Transverse colon (tissue), 4 donors: ENCODE data around the gene TMEM252. TPM values are rescaled to one million over a fixed set of nuclear protein-coding genes. Genes with fewer than 3 reads are reported as not detected.
A peak's percentile ranks its signal among the peaks of the same experiment; 100 is the strongest.

Experiments used
- DNase-seq: peaks from one replicate; pipeline ENCODE4 v3.0.0-alpha.2; 2019
- H3K27ac ChIP-seq, 4 donors: fragments of 200-600 bp; sonication (generic); 2 replicates each; pipeline ENCODE4 v1.5.1; 2016 to 2018; ENCODE audit warnings: inconsistent platforms in 4 of 4
- H3K27me3 ChIP-seq: fragments of 200-600 bp; sonication (generic); 2 replicates; pipeline ENCODE4 v1.5.1; 2017; ENCODE audit warnings: inconsistent platforms
- H3K36me3 ChIP-seq, 4 donors: fragments of 200-600 bp; sonication (generic); 2 replicates each; pipeline ENCODE4 v1.5.1; 2017 to 2019; ENCODE audit warnings: inconsistent platforms in 4 of 4
- H3K4me1 ChIP-seq, 4 donors: fragments of 200-600 bp; sonication (generic); 2 replicates each; pipeline ENCODE4 v1.5.1; 2017 to 2020; ENCODE audit warnings: inconsistent platforms in 4 of 4
- H3K4me3 ChIP-seq, 4 donors: fragments of 200-600 bp; sonication (generic); 1 replicate in 1 of 4; 2 replicates in 3 of 4; pipeline versions ENCODE4 v1.5.1 to v1.6.1; 2017 to 2019; ENCODE audit warnings: inconsistent platforms in 4 of 4
- H3K9me3 ChIP-seq, 2 donors: fragments of 200-600 bp; sonication (generic); 2 replicates each; pipeline ENCODE4 v1.5.1; 2017 to 2019; ENCODE audit warnings: inconsistent platforms in 2 of 2
- CTCF ChIP-seq, 5 experiments: fragments of 200-600 bp in 3 of 5; fragments of 450-650 bp in 2 of 5; sonication (generic) in 3 of 5; IDR thresholded peaks; 1 replicate in 2 of 5; 2 replicates in 3 of 5; pipeline ENCODE4 v1.5.1; 2016 to 2017; ENCODE audit warnings: antibody characterized with exemption in 5 of 5, inconsistent platforms in 3 of 5, mild to moderate bottlenecking in 2 of 5, moderate library complexity in 1 of 5
- EP300 ChIP-seq: sonication (generic); formaldehyde crosslinking; IDR thresholded peaks from one replicate; pipeline ENCODE4 v1.6.1; 2017; ENCODE audit warnings: antibody characterized with exemption, low read depth
- POLR2A ChIP-seq: fragments of 450-650 bp; IDR thresholded peaks from one replicate; pipeline ENCODE4 v1.6.1; 2016; ENCODE audit warnings: antibody characterized with exemption, mild to moderate bottlenecking, moderate library complexity
- POLR2AphosphoS5 ChIP-seq, 3 donors: sonication (generic); formaldehyde crosslinking; IDR thresholded peaks; one replicate each; pipeline ENCODE4 v1.6.1; 2016; ENCODE audit warnings: antibody characterized with exemption in 3 of 3
- WGBS, 2 donors: methylation state at CpG; one replicate each; pipeline ENCODE4 v1.1.5; 2018; ENCODE audit warnings: low coverage in 1 of 2; 5-methylcytosine and 5-hydroxymethylcytosine counted together
- in situ Hi-C, 4 donors: fragments of 200-750 bp; cut with MboI; loops; one replicate each; pipeline versions ENCODE4 v1.15.0 to v1.15.1; 2017; ENCODE audit warnings: low sequenced_read_pairs in 3 of 4, low pct_ligation_motif_present in 1 of 4, low pct_unique_long_range_greater_than_20kb in 1 of 4
- intact Hi-C: fragments of 100-400 bp; cut with DNase I; formaldehyde crosslinking; loops from one replicate; pipeline ENCODE4 v1.15.1; 2023; ENCODE audit warnings: low total_unique reads
- total RNA-seq, 4 donors: library from RNA; depleted of rRNA; stranded (reverse); fragments of >200 nt; gene quantifications; one replicate each; pipeline ENCODE4 v1.1.0, GENCODE V29; 2016

TMEM252 gene
- total RNA-seq, 4 donors from 2014 or later: 0.48 to 2.3 TPM; not detected in 2

- no peaks in the 10 kb centered on the region for H3K27me3 ChIP-seq
- no peaks in the 10 kb centered on the region for H3K36me3 ChIP-seq
- H3K27ac ChIP-seq: no peak overlapping the region
- 78% methylated on average over 1 of the region's 1 CpG; no CpG with 5 or more reads in 1 of the 2 donors for WGBS, 2 donors
- in situ Hi-C loops: no loop called here
- peaks cover 4 to 48% (median 18%) of the 10 kb centered on the region in 4 donors for H3K4me1 ChIP-seq
- DNase-seq: no peak
- no peak overlapping the region for H3K4me3 ChIP-seq
- H3K9me3 ChIP-seq: no peaks in the 10 kb centered on the region
- no peak for TF ChIP-seq EP300
- TF ChIP-seq POLR2AphosphoS5 (IDR thresholded peaks at IDR 0.05): no peak
- no peak for TF ChIP-seq POLR2A
- TF ChIP-seq CTCF (IDR thresholded peaks at IDR 0.05): no peak
- intact Hi-C loops: no loop called here
Measured at GRCh38 chr9:68555437-68556150, 14.9 kb upstream of the TMEM252 start.

GRCh38 chr9:68552700-68553476 is 12.2 kb upstream of the TMEM252 start:
- intact Hi-C loops: no loop called here
- WGBS, 2 donors: 5 to 28% methylated on average over 3 of the region's 3 CpGs
- DNase-seq: no peak
- Histone ChIP-seq H3K4me1 (peaks cover 4 to 48% (median 14%) of the 10 kb centered on the region in 4 donors), H3K9me3 (no peaks in the 10 kb centered on the region), H3K36me3 (no peaks in the 10 kb centered on the region), H3K4me3 (no peak overlapping the region), H3K27me3 (no peaks in the 10 kb centered on the region), H3K27ac (peak overlapping the region; percentile 72 to 76 (median 74))
- in situ Hi-C loops: no loop called here
- no peak for TF ChIP-seq POLR2A
- peak; percentile 44 to 73 (median 66) for TF ChIP-seq POLR2AphosphoS5 (IDR thresholded peaks at IDR 0.05)
- TF ChIP-seq EP300: peak; percentile 65

- Histone ChIP-seq H3K9me3 (no peaks in the 10 kb centered on the region), H3K27me3 (no peaks in the 10 kb centered on the region), H3K4me1 (peaks cover 4 to 55% (median 17%) of the 10 kb centered on the region in 4 donors), H3K4me3 (no peak overlapping the region), H3K27ac (peak overlapping the region; percentile 72 to 76 (median 74)), H3K36me3 (no peaks in the 10 kb centered on the region)
- TF ChIP-seq POLR2AphosphoS5 (IDR thresholded peaks at IDR 0.05) (peak in 2 of 3 donors; percentile 17 to 61), POLR2A (peak; percentile 22), EP300 (no peak), CTCF (IDR thresholded peaks at IDR 0.05) (no peak)
- in situ Hi-C loops (no loop called here), intact Hi-C loops (no loop called here)
- DNase-seq: peak; percentile 60
- WGBS, 2 donors: 8 to 19% methylated on average over 2 to 4 of the region's 4 CpGs
Measured at GRCh38 chr9:68551191-68551590, 10.5 kb upstream of the TMEM252 start.

- in situ Hi-C loops: no loop called here
- H3K27ac ChIP-seq: peak overlapping the region in 1 of 4 donors; percentile 16
- H3K4me1 ChIP-seq: peaks cover 7 to 44% (median 17%) of the 10 kb centered on the region in 4 donors
- no peak for DNase-seq
- no peak overlapping the region for H3K4me3 ChIP-seq
- intact Hi-C loops: no loop called here
- H3K9me3 ChIP-seq: no peaks in the 10 kb centered on the region
- TF ChIP-seq EP300: no peak
- 43 to 86% methylated on average over 1 to 3 of the region's 3 CpGs for WGBS, 2 donors
- H3K36me3 ChIP-seq: no peaks in the 10 kb centered on the region
- H3K27me3 ChIP-seq: no peaks in the 10 kb centered on the region
Measured at GRCh38 chr9:68548241-68548640, 7.6 kb upstream of the TMEM252 start.

- Histone ChIP-seq H3K4me1 (peaks cover 6 to 37% (median 14%) of the 10 kb centered on the region in 4 donors), H3K36me3 (no peaks in the 10 kb centered on the region), H3K9me3 (no peaks in the 10 kb centered on the region), H3K27me3 (no peaks in the 10 kb centered on the region), H3K27ac (peak overlapping the region; percentile 10 to 64 (median 38)), H3K4me3 (no peak overlapping the region)
- no peak for DNase-seq
- intact Hi-C loops: no loop called here
- in situ Hi-C loops: no loop called here
- TF ChIP-seq EP300 (no peak), POLR2AphosphoS5 (IDR thresholded peaks at IDR 0.05) (no peak)
Measured at GRCh38 chr9:68547417-68547816, 6.7 kb upstream of the TMEM252 start.
